Sigmoid colon (tissue), 7 donors: Measurements from ENCODE around the gene MTF2. TPM values are rescaled to one million over a fixed set of nuclear protein-coding genes. Genes with fewer than 3 reads are reported as not detected.

Source experiments
- DNase-seq: peaks from one replicate; pipeline ENCODE4 v3.0.0-alpha.2; 2019
- H3K27ac ChIP-seq, 4 donors: fragments of 200-600 bp; sonication (generic); one replicate each; pipeline ENCODE4 v1.5.1; 2016 to 2019; ENCODE audit warnings: mild to moderate bottlenecking in 1 of 4
- H3K27me3 ChIP-seq, 3 donors: fragments of 200-600 bp; sonication (generic); one replicate each; pipeline ENCODE4 v1.5.1; 2019; ENCODE audit warnings: mild to moderate bottlenecking in 1 of 3
- H3K36me3 ChIP-seq, 4 donors: fragments of 200-600 bp; sonication (generic); one replicate each; pipeline ENCODE4 v1.5.1; 2016 to 2019
- H3K4me1 ChIP-seq, 4 donors: fragments of 200-600 bp; sonication (generic); one replicate each; pipeline ENCODE4 v1.5.1; 2017 to 2019
- H3K4me3 ChIP-seq, 4 donors: fragments of 200-600 bp; sonication (generic); one replicate each; pipeline ENCODE4 v1.5.1; 2017 to 2019; ENCODE audit warnings: mild to moderate bottlenecking in 2 of 4, moderate library complexity in 1 of 4
- H3K9me3 ChIP-seq, 4 donors: fragments of 200-600 bp in 3 of 4; sonication (generic) in 3 of 4; one replicate each; pipeline versions ENCODE4 v1.5.1 to v1.6.1; 2013 to 2019
- EP300 ChIP-seq, 4 donors: sonication (generic); formaldehyde crosslinking; IDR thresholded peaks; one replicate each; pipeline ENCODE4 v1.6.1; 2017; ENCODE audit warnings: antibody characterized with exemption in 4 of 4
- POLR2A ChIP-seq, 2 donors: fragments of 450-650 bp; IDR thresholded peaks; one replicate each; pipeline ENCODE4 v1.6.1; 2016; ENCODE audit warnings: antibody characterized with exemption in 2 of 2, mild to moderate bottlenecking in 2 of 2, moderate library complexity in 2 of 2
- POLR2AphosphoS5 ChIP-seq, 4 donors: sonication (generic); formaldehyde crosslinking; IDR thresholded peaks; one replicate each; pipeline ENCODE4 v1.6.1; 2017; ENCODE audit warnings: antibody characterized with exemption in 4 of 4
- WGBS, 2 donors: extraction: QIAGEN DNeasy Blood & Tissue Kit; methylation state at CpG; one replicate each; pipeline ENCODE4 v1.1.7; 2013; 5-methylcytosine and 5-hydroxymethylcytosine counted together
- intact Hi-C: fragments of 100-400 bp; cut with DNase I; formaldehyde crosslinking; loops from one replicate; pipeline ENCODE4 v1.15.1; 2023
- polyA plus RNA-seq, 3 donors: library from polyadenylated mRNA; stranded (reverse); fragments of 200-250 nt; gene quantifications; one replicate each; pipeline ENCODE4 v1.2.3, GENCODE V29; 2013
- total RNA-seq, 4 donors: library from RNA; depleted of rRNA; stranded (reverse); fragments of >200 nt; gene quantifications; one replicate each; pipeline ENCODE4 v1.1.0, GENCODE V29; 2016
- TF ChIP-seq, protein P1 (sequence below), 4 experiments: fragments of 450-650 bp in 3 of 4; fragments of 200-600 bp in 1 of 4; IDR thresholded peaks; one replicate each; pipeline ENCODE4 v1.5.1; 2016 to 2019; ENCODE audit warnings: antibody characterized with exemption in 4 of 4, mild to moderate bottlenecking in 3 of 4, moderate library complexity in 2 of 4
- donor health status: healthy with polysubstance abuse.
- donor health status: Bipolar disorder and iron deficiency.
- donor health status: healthy.

The MTF2 gene
- total and polyA plus RNA-seq, 7 donors: 7.2 to 17.8 (median 12.3) TPM

DNA sequence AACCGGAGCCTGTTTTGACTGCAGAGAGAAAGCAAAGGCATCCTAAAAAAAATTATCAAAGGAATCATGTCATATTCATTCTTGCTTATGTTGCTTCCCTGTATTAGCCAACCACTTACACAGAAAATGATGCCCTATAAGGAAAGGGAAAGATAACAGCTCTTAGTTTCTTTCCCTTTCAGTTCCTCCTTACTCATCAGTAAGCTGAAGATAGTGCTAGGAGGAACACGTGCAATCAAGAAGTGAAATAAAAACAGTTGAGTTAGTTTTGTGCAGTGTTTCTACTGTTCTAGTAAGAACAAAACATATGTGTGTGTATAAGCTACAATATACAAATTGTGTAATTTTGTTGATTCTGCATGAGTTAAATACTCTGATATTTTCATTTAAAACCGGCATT is 45.3 kb upstream of the MTF2 start:
- H3K4me1 ChIP-seq: no peaks in the 10 kb centered on the region
- no peak for TF ChIP-seq POLR2A (IDR thresholded peaks at IDR 0.05)
- no peak overlapping the region for H3K4me3 ChIP-seq
- no peaks in the 10 kb centered on the region for H3K36me3 ChIP-seq
- H3K27ac ChIP-seq: no peak overlapping the region
- intact Hi-C loops: no loop called here
- DNase-seq: no peak
- H3K27me3 ChIP-seq: no peaks in the 10 kb centered on the region
- 66 to 71% methylated on average over 3 of the region's 3 CpGs for WGBS, 2 donors
- no peaks in the 10 kb centered on the region for H3K9me3 ChIP-seq

DNA sequence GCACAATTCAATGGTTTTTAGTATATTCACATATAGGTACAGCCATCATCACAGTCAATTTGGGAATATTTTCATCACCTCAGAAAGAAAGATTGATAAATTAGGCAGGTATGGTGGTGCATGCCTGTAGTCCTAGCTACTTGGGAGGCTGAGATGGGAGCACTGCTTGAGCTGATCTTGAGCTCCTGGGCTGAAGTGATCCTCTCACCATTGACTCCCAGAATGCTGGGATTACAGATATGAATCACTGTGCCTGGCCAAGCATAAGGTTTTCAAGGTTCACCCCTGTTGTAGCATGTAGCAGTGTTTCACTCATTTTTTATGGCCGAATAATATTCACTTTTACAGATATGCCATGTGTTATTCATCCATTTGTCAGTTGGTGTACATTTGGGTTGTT is 44.7 kb upstream of the MTF2 start:
- TF ChIP-seq POLR2AphosphoS5 (IDR thresholded peaks at IDR 0.05) (no peak), EP300 (IDR thresholded peaks at IDR 0.05) (no peak)
- intact Hi-C loops: no loop called here
- DNase-seq: no peak
- Histone ChIP-seq H3K4me3 (no peak overlapping the region), H3K9me3 (no peaks in the 10 kb centered on the region), H3K36me3 (no peaks in the 10 kb centered on the region), H3K4me1 (no peaks in the 10 kb centered on the region), H3K27me3 (no peaks in the 10 kb centered on the region), H3K27ac (no peak overlapping the region)
- WGBS, 2 donors: 97 to 98% methylated on average over 1 of the region's 1 CpG

DNA sequence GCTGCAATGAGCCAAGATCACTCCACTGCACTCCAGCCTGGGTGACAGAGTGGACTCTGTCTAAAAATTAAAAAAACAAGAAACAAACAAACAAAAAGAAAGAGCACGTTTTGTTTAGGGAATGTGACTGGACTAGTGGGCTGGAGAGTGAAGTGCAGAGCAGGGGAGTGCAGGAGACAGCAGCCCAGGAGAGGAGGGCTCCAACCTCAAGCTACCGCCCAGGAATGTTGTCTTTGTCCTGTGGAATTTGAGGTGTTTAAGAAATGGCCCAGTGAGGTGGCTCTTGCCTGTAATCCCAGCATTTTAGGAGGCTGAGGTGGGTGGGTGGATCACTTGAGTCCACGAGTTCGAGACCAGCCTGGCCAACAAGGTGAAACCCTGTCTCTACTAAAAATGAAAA is 42.4 kb upstream of the MTF2 start:
- no peaks in the 10 kb centered on the region for H3K27me3 ChIP-seq
- intact Hi-C loops: no loop called here
- H3K27ac ChIP-seq: no peak overlapping the region
- no peak for TF ChIP-seq POLR2A (IDR thresholded peaks at IDR 0.05)
- no peak for TF ChIP-seq POLR2AphosphoS5 (IDR thresholded peaks at IDR 0.05)
- TF ChIP-seq EP300 (IDR thresholded peaks at IDR 0.05): no peak
- TF ChIP-seq, protein P1, sequence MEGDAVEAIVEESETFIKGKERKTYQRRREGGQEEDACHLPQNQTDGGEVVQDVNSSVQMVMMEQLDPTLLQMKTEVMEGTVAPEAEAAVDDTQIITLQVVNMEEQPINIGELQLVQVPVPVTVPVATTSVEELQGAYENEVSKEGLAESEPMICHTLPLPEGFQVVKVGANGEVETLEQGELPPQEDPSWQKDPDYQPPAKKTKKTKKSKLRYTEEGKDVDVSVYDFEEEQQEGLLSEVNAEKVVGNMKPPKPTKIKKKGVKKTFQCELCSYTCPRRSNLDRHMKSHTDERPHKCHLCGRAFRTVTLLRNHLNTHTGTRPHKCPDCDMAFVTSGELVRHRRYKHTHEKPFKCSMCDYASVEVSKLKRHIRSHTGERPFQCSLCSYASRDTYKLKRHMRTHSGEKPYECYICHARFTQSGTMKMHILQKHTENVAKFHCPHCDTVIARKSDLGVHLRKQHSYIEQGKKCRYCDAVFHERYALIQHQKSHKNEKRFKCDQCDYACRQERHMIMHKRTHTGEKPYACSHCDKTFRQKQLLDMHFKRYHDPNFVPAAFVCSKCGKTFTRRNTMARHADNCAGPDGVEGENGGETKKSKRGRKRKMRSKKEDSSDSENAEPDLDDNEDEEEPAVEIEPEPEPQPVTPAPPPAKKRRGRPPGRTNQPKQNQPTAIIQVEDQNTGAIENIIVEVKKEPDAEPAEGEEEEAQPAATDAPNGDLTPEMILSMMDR (IDR thresholded peaks at IDR 0.05): no peak
- H3K9me3 ChIP-seq: no peaks in the 10 kb centered on the region
- H3K4me1 ChIP-seq: no peaks in the 10 kb centered on the region
- DNase-seq: no peak
- H3K36me3 ChIP-seq: no peaks in the 10 kb centered on the region
- WGBS, 2 donors: 85% methylated on average over 4 of the region's 4 CpGs
- no peak overlapping the region for H3K4me3 ChIP-seq

DNA sequence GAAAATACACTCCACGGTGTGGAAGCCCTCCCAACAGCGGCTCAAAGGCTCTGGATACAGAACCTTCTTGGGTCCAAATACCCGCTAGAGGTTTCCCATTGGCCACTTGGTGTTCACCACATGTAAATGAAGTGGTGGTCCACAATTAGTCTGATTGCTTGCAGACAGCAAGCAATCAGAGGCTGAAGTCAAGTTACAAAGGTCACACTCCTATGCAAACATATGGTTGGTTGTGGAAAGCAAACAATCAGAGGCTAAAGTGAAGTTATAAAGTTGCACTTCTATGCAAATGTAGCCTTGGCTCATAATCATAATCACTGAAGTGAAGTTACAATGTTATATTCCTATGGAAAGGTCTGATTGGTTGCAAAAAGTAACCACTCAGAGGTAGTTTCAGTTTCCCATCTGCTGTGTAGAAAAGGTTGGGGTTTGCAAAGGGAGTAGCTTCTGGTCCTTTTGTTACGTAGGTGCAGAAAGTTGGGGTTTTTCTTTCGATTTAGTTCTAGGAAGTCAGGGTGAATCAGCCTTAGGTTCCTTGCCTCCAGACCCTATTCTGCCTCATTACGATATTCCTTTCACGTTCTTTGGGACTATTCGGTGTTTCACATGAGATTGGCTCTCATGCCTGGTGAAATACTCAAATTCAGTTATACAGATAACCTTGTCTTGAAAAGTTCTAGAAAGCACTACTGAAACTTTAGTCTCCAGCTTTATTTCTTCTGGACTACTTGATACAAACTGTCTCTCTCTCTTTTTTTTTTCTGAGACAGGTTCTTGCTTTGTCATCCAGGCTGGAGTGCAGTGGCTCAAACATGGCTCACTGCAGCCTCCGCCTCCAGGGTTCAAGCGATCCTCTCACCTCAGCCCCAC is 36.7 kb upstream of the MTF2 start:
- WGBS, 2 donors: 13 to 46% methylated on average over 10 of the region's 10 CpGs
- Histone ChIP-seq H3K27me3 (no peaks in the 10 kb centered on the region), H3K4me3 (no peak overlapping the region), H3K9me3 (no peaks in the 10 kb centered on the region), H3K36me3 (no peaks in the 10 kb centered on the region), H3K27ac (no peak overlapping the region), H3K4me1 (no peaks in the 10 kb centered on the region)
- intact Hi-C loops: no loop called here
- TF ChIP-seq POLR2AphosphoS5 (IDR thresholded peaks at IDR 0.05) (no peak), EP300 (IDR thresholded peaks at IDR 0.05) (no peak), POLR2A (IDR thresholded peaks at IDR 0.05) (no peak)
- TF ChIP-seq, protein P1 (IDR thresholded peaks at IDR 0.05): no peak
- no peak for DNase-seq

DNA sequence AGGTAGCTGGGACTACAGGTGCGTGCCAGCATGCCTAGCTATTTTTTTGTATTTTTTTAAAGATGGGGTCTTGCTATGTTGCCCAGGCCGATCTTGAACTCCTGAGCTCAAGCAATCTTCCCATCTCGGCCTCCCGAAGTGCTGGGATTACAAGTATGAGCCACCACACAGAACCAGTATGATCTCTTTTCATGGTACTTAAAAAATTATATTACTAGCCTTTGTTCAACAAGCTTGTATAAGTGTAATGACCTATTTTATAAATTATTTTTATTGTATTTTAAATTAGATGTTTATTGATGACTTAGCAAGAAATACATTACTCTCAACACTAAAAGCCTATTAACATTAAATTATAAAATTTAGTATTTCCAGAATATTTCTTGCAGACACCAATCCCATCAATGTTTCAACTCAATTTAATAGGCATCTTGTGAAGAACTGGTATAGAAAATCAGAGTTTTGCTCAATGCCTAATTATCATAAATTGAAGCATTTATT is 36.0 kb upstream of the MTF2 start:
- no peak for DNase-seq
- Histone ChIP-seq H3K27me3 (no peaks in the 10 kb centered on the region), H3K36me3 (no peaks in the 10 kb centered on the region), H3K4me1 (no peaks in the 10 kb centered on the region), H3K4me3 (no peak overlapping the region), H3K27ac (no peak overlapping the region), H3K9me3 (no peaks in the 10 kb centered on the region)
- intact Hi-C loops: no loop called here
- TF ChIP-seq POLR2AphosphoS5 (IDR thresholded peaks at IDR 0.05): no peak
- no peak for TF ChIP-seq EP300 (IDR thresholded peaks at IDR 0.05)
- TF ChIP-seq, protein P1 (IDR thresholded peaks at IDR 0.05): no peak
- no peak for TF ChIP-seq POLR2A (IDR thresholded peaks at IDR 0.05)
- 45 to 94% methylated on average over 4 of the region's 4 CpGs for WGBS, 2 donors
